Neutrophil (primary cell): ENCODE data around the gene RPLP2.
A peak's percentile ranks its signal among the peaks of the same experiment; 100 is the strongest.

Experiments
- H3K27ac ChIP-seq: fragments of 200-600 bp; sonication (generic); 2 replicates; pipeline ENCODE4 v1.5.1; 2016; ENCODE audit warnings: mild to moderate bottlenecking, moderate library complexity
- H3K27me3 ChIP-seq: fragments of 200-600 bp; sonication (generic); 2 replicates; pipeline ENCODE4 v1.6.0; 2016; ENCODE audit warnings: mild to moderate bottlenecking
- H3K36me3 ChIP-seq: fragments of 200-600 bp; sonication (generic); 2 replicates; pipeline ENCODE4 v1.5.1; 2017
- H3K4me1 ChIP-seq, 2 experiments: fragments of 200-600 bp in 1 of 2; sonication (generic) in 1 of 2; 1 replicate in 1 of 2; 2 replicates in 1 of 2; pipeline versions ENCODE4 v1.5.1 to v1.6.1; 2013 to 2016; ENCODE audit warnings: low read depth in 1 of 2, low read length in 1 of 2, mild to moderate bottlenecking in 1 of 2, moderate library complexity in 1 of 2; ENCODE audit not compliant: control insufficient read depth in 1 of 2, insufficient read depth in 1 of 2
- H3K4me3 ChIP-seq, 2 experiments: fragments of 200-600 bp in 1 of 2; sonication (generic) in 1 of 2; 1 replicate in 1 of 2; 2 replicates in 1 of 2; pipeline ENCODE4 v1.5.1; 2013 to 2016; ENCODE audit warnings: low read depth in 1 of 2, low read length in 1 of 2, mild to moderate bottlenecking in 1 of 2, moderate library complexity in 1 of 2
- H3K9me3 ChIP-seq: fragments of 200-600 bp; sonication (generic); 2 replicates; pipeline ENCODE4 v1.5.1; 2016
- CTCF ChIP-seq: fragments of 200-600 bp; sonication (generic); IDR thresholded peaks from 2 replicates; pipeline ENCODE4 v1.5.1; 2016; ENCODE audit warnings: antibody characterized with exemption

The RPLP2 gene

GRCh38 chr11:849104-849824, 39.5 kb downstream of the RPLP2 start:
- H3K27me3 ChIP-seq: peaks cover 77% of the 10 kb centered on the region
- H3K27ac ChIP-seq: no peak overlapping the region
- peak overlapping the region; percentile 59 to 66 for H3K4me3 ChIP-seq
- TF ChIP-seq CTCF: no peak
- H3K36me3 ChIP-seq: no peaks in the 10 kb centered on the region
- H3K9me3 ChIP-seq: no peaks in the 10 kb centered on the region
- H3K4me1 ChIP-seq: peaks cover 13 to 20% of the 10 kb centered on the region in 2 experiments

DNA sequence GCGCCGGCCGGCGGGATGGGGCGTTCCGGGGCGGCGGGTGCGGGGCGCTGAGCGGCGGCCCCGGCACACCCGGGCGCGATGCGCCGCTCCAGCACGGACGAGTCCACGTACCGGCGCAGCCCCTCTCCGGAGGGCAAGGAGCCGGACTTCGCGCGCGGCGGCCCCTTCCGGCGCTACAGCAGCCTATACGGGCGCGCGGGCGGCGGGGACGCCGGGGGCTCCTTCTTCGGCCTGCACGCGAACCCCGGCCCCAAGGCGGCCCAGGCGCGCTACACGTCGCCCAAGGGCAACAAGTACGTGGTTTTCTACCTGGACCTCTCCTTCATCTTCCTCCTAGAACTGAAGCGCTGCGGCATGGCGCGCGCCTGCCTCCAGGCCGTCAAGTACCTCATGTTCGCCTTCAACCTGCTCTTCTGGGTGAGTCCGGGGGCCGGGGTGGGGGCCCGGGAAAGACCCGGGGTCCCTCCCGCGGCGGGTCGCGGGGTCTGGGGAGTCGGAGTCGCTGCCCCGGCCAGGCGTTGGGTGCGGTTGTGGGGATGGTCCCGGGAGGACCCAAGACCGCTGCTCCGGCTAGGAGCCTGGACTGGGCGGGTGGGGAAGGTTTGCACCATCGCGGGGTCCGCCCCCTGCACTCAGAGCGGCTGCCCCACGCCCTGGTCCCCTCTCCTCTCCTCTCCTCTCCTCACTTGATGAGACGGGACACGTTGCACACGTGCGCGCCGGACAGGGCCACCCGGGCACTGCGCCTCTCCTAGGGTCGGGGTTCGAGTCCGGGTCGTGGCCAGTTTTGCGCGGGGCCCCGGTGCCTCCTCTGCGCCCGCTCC, 40.4 kb downstream of the RPLP2 start:
- H3K9me3 ChIP-seq: no peaks in the 10 kb centered on the region
- peaks cover 13 to 15% of the 10 kb centered on the region in 2 experiments for H3K4me1 ChIP-seq
- no peaks in the 10 kb centered on the region for H3K36me3 ChIP-seq
- no peak for TF ChIP-seq CTCF
- H3K4me3 ChIP-seq: peak overlapping the region; percentile 41 to 59
- H3K27ac ChIP-seq: no peak overlapping the region
- peaks cover 68% of the 10 kb centered on the region for H3K27me3 ChIP-seq

GRCh38 chr11:850775-851763, 41.3 kb downstream of the RPLP2 start:
- Histone ChIP-seq H3K4me1 (peaks cover 13 to 15% of the 10 kb centered on the region in 2 experiments), H3K4me3 (no peak overlapping the region), H3K9me3 (no peaks in the 10 kb centered on the region), H3K36me3 (no peaks in the 10 kb centered on the region), H3K27me3 (peaks cover 59% of the 10 kb centered on the region), H3K27ac (no peak overlapping the region)
- no peak for TF ChIP-seq CTCF

DNA sequence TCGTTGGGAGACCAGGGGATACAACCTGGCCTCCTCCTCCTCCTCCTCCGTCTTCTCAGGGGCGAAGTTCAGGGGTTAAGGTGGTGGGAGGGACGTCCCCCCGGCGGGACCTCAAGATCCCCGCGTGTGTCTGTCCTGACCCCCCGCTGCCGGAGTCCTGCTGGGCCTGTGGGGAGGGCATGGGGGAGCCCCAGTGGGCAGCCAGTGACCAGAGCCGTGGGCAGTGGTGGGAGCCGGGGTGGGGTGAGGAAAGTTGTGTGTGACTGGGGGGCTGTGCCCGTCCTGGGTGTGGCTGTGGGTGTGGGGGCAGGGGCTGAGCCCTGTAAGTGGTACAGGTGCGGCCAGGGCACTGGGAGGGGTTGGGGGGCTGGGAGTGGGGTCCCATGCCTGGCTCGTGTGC, 43.0 kb downstream of the RPLP2 start:
- no peaks in the 10 kb centered on the region for H3K9me3 ChIP-seq
- peaks cover 13 to 15% of the 10 kb centered on the region in 2 experiments for H3K4me1 ChIP-seq
- H3K4me3 ChIP-seq: no peak overlapping the region
- no peak overlapping the region for H3K27ac ChIP-seq
- no peaks in the 10 kb centered on the region for H3K36me3 ChIP-seq
- H3K27me3 ChIP-seq: peaks cover 42% of the 10 kb centered on the region
- TF ChIP-seq CTCF: no peak
